COLO668 (cell line): ENCODE measurements around the gene USP5.

ENCODE experiments used
- DNase-seq: peaks from one replicate; lab custom pipeline; 2025; ENCODE audit not compliant: unreplicated experiment; lab: John Stamatoyannopoulos, UW

Gene USP5

GRCh38 chr12:6914246-6914946, 62.4 kb downstream of the USP5 start, which contains the start of gene ENO2:
TSS of gene ENO2 (plus strand) at chr12:6914580. CDS start at chr12:6915833, 1,253 bp downstream.
- peak; percentile 79 for DNase-seq

- peak; percentile 19 for DNase-seq
Measured at GRCh38 chr12:6914947-6915788, 63.2 kb downstream of the USP5 start.

- no peak for DNase-seq
Measured at GRCh38 chr12:6915789-6916285, 63.9 kb downstream of the USP5 start.
